Measurements from ENCODE around the gene ZSCAN1.

ZSCAN1 gene

GRCh38 chr19:58047672-58048071, 13.8 kb downstream of the ZSCAN1 start:
- no peak for DNase-seq (ENCODE audit: low read depth)
- H3K4me3 ChIP-seq (ENCODE audit: low read length), result no peak overlapping the region
- no peak for TF ChIP-seq CTCF (conservative IDR thresholded peaks at IDR 0.05; ENCODE audit: low read length)

- no peak for TF ChIP-seq CTCF (conservative IDR thresholded peaks at IDR 0.05; ENCODE audit: low read length)
- no peak for DNase-seq (ENCODE audit: low read depth)
- no peak overlapping the region for H3K4me3 ChIP-seq (ENCODE audit: low read length)
Observed at GRCh38 chr19:58052256-58052655, 18.4 kb downstream of the ZSCAN1 start.

- no peak for DNase-seq (ENCODE audit: low read depth)
- no peak overlapping the region for H3K4me3 ChIP-seq (ENCODE audit: low read length)
- TF ChIP-seq CTCF (conservative IDR thresholded peaks at IDR 0.05; ENCODE audit: low read length), result no peak
Observed at GRCh38 chr19:58053480-58054156, 19.8 kb downstream of the ZSCAN1 start.

- no peak for TF ChIP-seq CTCF (conservative IDR thresholded peaks at IDR 0.05; ENCODE audit: low read length)
- peak overlapping the region; percentile 36 for H3K4me3 ChIP-seq (ENCODE audit: low read length)
- DNase-seq (ENCODE audit: low read depth), result peak; percentile 6
Observed at GRCh38 chr19:58054901-58055874, 21.4 kb downstream of the ZSCAN1 start.

GRCh38 chr19:58056261-58056660, 22.4 kb downstream of the ZSCAN1 start:
- H3K4me3 ChIP-seq (ENCODE audit: low read length), result no peak overlapping the region
- TF ChIP-seq CTCF (conservative IDR thresholded peaks at IDR 0.05; ENCODE audit: low read length), result no peak
- no peak for DNase-seq (ENCODE audit: low read depth)

GRCh38 chr19:58056861-58057260, 23.0 kb downstream of the ZSCAN1 start:
- H3K4me3 ChIP-seq (ENCODE audit: low read length), result no peak overlapping the region
- no peak for DNase-seq (ENCODE audit: low read depth)
- TF ChIP-seq CTCF (conservative IDR thresholded peaks at IDR 0.05; ENCODE audit: low read length), result no peak

Measured in AG10803 (cell line).